ENCODE measurements around the gene ANXA2.

Gene ANXA2

GRCh38 chr15:60400944-60401343, 3.2 kb upstream of the ANXA2 start:
- no peak overlapping the region for H3K4me3 ChIP-seq (ENCODE audit: low read depth, low read length)
- no peak for TF ChIP-seq CTCF (IDR thresholded peaks at IDR 0.05; ENCODE audit: control insufficient read depth, extremely low read depth, insufficient read depth)
- no peak for DNase-seq (ENCODE audit: low read depth)

- no peak for DNase-seq (ENCODE audit: low read depth)
- no peak for TF ChIP-seq CTCF (IDR thresholded peaks at IDR 0.05; ENCODE audit: control insufficient read depth, extremely low read depth, insufficient read depth)
- no peak overlapping the region for H3K4me3 ChIP-seq (ENCODE audit: low read depth, low read length)
These were observed 2.1 kb upstream of the ANXA2 start for GRCh38 chr15:60399931-60400330.

- no peak overlapping the region for H3K4me3 ChIP-seq (ENCODE audit: low read depth, low read length)
- TF ChIP-seq CTCF (IDR thresholded peaks at IDR 0.05; ENCODE audit: control insufficient read depth, extremely low read depth, insufficient read depth) = no peak
- DNase-seq (ENCODE audit: low read depth) = no peak
These were observed 1.6 kb upstream of the ANXA2 start for GRCh38 chr15:60399246-60399915.

- H3K4me3 ChIP-seq (ENCODE audit: low read depth, low read length) = no peak overlapping the region
- no peak for DNase-seq (ENCODE audit: low read depth)
- TF ChIP-seq CTCF (IDR thresholded peaks at IDR 0.05; ENCODE audit: control insufficient read depth, extremely low read depth, insufficient read depth) = no peak
These were observed 621 bp downstream of the ANXA2 start for GRCh38 chr15:60396958-60397771.

GRCh38 chr15:60396560-60396957, 1.2 kb downstream of the ANXA2 start:
- DNase-seq (ENCODE audit: low read depth) = no peak
- no peak overlapping the region for H3K4me3 ChIP-seq (ENCODE audit: low read depth, low read length)

GRCh38 chr15:60396100-60396499, 1.7 kb downstream of the ANXA2 start:
- DNase-seq (ENCODE audit: low read depth) = no peak
- TF ChIP-seq CTCF (IDR thresholded peaks at IDR 0.05; ENCODE audit: control insufficient read depth, extremely low read depth, insufficient read depth) = no peak
- no peak overlapping the region for H3K4me3 ChIP-seq (ENCODE audit: low read depth, low read length)

More at GRCh38 chr15:60396560-60396957, 1.2 kb downstream of the ANXA2 start:
- TF ChIP-seq CTCF (IDR thresholded peaks at IDR 0.05; ENCODE audit: control insufficient read depth, extremely low read depth, insufficient read depth) = no peak
